Lower lobe of right lung (tissue), 2 donors: Measurements from ENCODE around the gene UROS. TPM values are rescaled to one million over a fixed set of nuclear protein-coding genes. Genes with fewer than 3 reads are reported as not detected.

Source experiments
- ATAC-seq, 2 donors: fragments of 200-7000 bp; cut with Tn5 transposase; one replicate each; pipeline ENCODE4 v1.9.1; 2020 to 2022; ENCODE audit warnings: mild to moderate bottlenecking in 2 of 2, moderate library complexity in 2 of 2
- DNase-seq: peaks from one replicate; pipeline ENCODE4 v3.0.0-alpha.2; 2020
- H3K27ac ChIP-seq: fragments of 200-600 bp; one replicate; pipeline ENCODE4 v1.8.0; 2022
- H3K27me3 ChIP-seq: fragments of 200-600 bp; one replicate; pipeline ENCODE4 v1.8.0; 2022; ENCODE audit warnings: low read depth
- H3K36me3 ChIP-seq: fragments of 200-600 bp; one replicate; pipeline ENCODE4 v1.8.0; 2022; ENCODE audit warnings: mild to moderate bottlenecking
- H3K4me1 ChIP-seq: fragments of 200-600 bp; one replicate; pipeline ENCODE4 v1.8.0; 2022
- H3K4me3 ChIP-seq: fragments of 200-600 bp; one replicate; pipeline ENCODE4 v1.8.0; 2022; ENCODE audit warnings: mild to moderate bottlenecking
- H3K9me3 ChIP-seq: fragments of 200-600 bp; one replicate; pipeline ENCODE4 v1.8.0; 2022
- intact Hi-C: fragments of 100-400 bp; cut with DNase I; formaldehyde crosslinking; loops from one replicate; pipeline ENCODE4 v1.11.0; 2022
- total RNA-seq: library from RNA; stranded (reverse); fragmentation: NEBNext Ultra II Directional; extraction: Animal tissue kit (Norgen Biotek cat#: 25700); gene quantifications from one replicate; pipeline ENCODE4 v1.2.1, GENCODE V29; 2021
- TF ChIP-seq, protein P1 (sequence below): fragments of 200-600 bp; IDR thresholded peaks from one replicate; pipeline ENCODE4 v1.8.0; 2022; ENCODE audit warnings: antibody characterized with exemption, mild to moderate bottlenecking
- donor health status: DM: no; HTN: yes; CAD: no; lungs with severe emphysema.

UROS gene
- total RNA-seq, 1 donor from 2014 or later, result 27.0 TPM

DNA sequence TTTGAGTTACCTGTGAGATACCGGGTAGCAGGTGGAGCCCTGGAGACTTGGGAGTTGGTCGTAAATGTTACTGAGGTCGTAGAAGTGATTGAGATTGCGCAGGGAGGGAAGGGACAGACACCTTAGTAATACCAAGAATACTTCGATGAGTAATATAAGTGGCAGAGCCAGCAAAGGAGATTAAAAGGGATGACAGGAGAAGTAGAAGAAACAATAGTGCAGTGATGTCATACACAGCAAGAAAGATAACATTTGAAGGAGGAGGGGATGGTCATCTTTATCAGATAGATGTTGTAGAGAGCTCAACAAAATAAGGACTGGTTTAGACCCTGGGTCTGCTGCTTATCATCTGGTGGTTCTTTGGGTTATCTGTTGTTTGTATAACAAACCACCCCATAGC lies 5.3 kb upstream of the UROS start:
- H3K9me3 ChIP-seq, result no peaks in the 10 kb centered on the region
- no peak overlapping the region for H3K27ac ChIP-seq
- H3K4me1 ChIP-seq, result peaks cover 22% of the 10 kb centered on the region
- TF ChIP-seq, protein P1, sequence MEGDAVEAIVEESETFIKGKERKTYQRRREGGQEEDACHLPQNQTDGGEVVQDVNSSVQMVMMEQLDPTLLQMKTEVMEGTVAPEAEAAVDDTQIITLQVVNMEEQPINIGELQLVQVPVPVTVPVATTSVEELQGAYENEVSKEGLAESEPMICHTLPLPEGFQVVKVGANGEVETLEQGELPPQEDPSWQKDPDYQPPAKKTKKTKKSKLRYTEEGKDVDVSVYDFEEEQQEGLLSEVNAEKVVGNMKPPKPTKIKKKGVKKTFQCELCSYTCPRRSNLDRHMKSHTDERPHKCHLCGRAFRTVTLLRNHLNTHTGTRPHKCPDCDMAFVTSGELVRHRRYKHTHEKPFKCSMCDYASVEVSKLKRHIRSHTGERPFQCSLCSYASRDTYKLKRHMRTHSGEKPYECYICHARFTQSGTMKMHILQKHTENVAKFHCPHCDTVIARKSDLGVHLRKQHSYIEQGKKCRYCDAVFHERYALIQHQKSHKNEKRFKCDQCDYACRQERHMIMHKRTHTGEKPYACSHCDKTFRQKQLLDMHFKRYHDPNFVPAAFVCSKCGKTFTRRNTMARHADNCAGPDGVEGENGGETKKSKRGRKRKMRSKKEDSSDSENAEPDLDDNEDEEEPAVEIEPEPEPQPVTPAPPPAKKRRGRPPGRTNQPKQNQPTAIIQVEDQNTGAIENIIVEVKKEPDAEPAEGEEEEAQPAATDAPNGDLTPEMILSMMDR, result no peak
- ATAC-seq (no peak), DNase-seq (no peak)
- H3K4me3 ChIP-seq, result no peak overlapping the region
- peaks cover 68% of the 10 kb centered on the region for H3K36me3 ChIP-seq
- intact Hi-C loops, result no loop called here
- H3K27me3 ChIP-seq, result no peaks in the 10 kb centered on the region

DNA sequence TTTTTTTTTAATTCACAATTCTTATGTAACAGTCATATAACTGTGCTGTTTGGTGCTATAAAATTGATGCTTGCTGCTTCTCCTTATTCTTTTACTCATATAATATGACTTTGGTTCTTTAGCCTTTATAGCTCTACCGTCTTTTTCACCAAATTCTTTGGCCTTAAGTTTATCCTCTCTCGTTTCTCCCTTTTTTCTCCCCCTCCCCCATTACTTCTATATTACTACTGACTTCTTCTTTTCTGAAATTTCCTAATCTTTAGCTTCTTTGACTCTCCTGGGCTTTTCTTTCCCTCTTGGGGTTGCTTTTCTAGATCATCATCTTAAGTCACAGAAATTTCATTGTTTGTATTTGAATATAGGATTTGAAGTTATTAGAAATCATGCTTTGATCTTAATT lies 4.1 kb upstream of the UROS start:
- Histone ChIP-seq H3K9me3 (no peaks in the 10 kb centered on the region), H3K27ac (no peak overlapping the region), H3K4me1 (peaks cover 26% of the 10 kb centered on the region), H3K4me3 (no peak overlapping the region), H3K27me3 (no peaks in the 10 kb centered on the region), H3K36me3 (peaks cover 57% of the 10 kb centered on the region)
- ATAC-seq, result no peak
- TF ChIP-seq, protein P1, result no peak
- no peak for DNase-seq
- intact Hi-C loops, result no loop called here

DNA sequence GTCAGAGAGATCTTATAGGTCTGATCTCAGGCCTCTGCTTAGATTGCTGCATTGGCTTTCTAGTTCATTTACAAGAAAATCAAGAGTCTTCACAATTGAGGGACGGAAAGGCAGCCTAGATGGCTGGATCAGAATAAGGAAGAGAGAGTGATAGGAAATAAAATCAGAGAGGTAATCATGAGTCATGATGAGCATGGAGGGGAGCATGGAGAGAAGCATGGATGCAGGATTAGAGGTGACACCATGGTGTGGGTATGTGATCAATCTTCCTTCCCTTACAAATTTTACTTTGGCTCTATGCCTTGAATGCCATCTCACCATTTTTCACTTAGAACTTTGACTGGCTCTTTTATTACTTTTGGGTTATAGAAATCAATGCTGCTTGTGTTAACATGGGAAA lies 1.7 kb upstream of the UROS start:
- H3K27me3 ChIP-seq, result no peaks in the 10 kb centered on the region
- H3K27ac ChIP-seq, result no peak overlapping the region
- peak overlapping the region; percentile 89 for H3K4me3 ChIP-seq
- TF ChIP-seq, protein P1, result no peak
- H3K9me3 ChIP-seq, result no peaks in the 10 kb centered on the region
- DNase-seq, result no peak
- peaks cover 34% of the 10 kb centered on the region for H3K4me1 ChIP-seq
- ATAC-seq, result no peak
- intact Hi-C loops, result no loop called here
- H3K36me3 ChIP-seq, result peaks cover 33% of the 10 kb centered on the region

DNA sequence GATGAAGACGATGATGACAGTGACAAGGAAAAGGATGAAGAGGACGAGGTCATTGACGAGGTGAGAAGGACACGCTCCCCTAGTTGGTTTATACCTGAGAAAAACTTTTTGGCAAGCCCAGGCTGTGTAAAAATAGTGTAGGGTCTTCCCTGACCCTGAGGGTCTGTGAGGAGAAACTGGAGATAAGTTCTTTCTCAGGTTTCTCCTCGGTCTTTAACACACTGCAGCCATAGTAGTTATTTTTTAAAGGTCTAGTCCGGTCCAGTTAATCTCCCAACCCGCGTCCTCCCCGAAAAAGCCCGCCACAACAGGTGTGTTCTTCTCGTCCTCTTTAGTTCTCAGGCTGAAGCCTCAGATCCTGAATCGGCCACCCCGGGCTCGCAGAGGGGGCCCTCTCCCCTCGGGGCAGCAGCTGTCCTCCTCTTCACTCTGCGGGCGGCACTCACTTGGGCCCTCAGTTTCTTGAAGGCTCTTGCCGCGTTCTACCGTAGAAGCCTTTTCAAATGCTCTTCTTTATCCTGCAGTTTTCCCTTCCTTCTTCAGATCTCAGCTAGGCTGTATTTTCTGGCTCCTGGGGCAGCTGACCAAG lies 699 bp upstream of the UROS start:
- peak overlapping the region; percentile 93 for H3K27ac ChIP-seq
- no peaks in the 10 kb centered on the region for H3K27me3 ChIP-seq
- ATAC-seq (peak in 1 of 2 donors; percentile 1), DNase-seq (no peak)
- H3K4me1 ChIP-seq, result peaks cover 34% of the 10 kb centered on the region
- H3K36me3 ChIP-seq, result peaks cover 23% of the 10 kb centered on the region
- peak overlapping the region; percentile 89 for H3K4me3 ChIP-seq
- H3K9me3 ChIP-seq, result no peaks in the 10 kb centered on the region
- TF ChIP-seq, protein P1, result no peak
- intact Hi-C loops, result no loop called here

DNA sequence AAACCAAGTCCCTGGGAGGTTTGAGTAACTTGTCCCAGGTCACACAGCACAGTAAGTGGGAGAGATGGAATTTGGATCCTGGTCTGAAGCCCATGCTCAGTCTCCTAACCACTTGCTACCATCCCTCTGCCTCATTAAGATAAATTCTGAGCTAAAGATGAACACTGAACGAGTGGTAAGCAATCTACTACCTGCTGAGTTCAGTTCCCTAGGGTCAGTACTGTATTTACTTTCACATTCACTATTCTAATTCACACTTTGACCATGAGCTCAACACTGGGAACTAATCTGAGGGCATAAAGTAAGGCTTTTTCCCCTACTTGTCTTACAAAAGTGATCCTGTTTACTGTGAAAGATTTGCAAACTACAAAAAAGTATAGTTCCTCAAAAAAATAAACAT lies 2.4 kb downstream of the UROS start:
- DNase-seq, result no peak

More for the DNA sequence above, 2.4 kb downstream of the UROS start:
- no peak for ATAC-seq
- H3K9me3 ChIP-seq, result no peaks in the 10 kb centered on the region
- H3K4me1 ChIP-seq, result peaks cover 29% of the 10 kb centered on the region
- TF ChIP-seq, protein P1, result no peak
- H3K4me3 ChIP-seq, result no peak overlapping the region
- intact Hi-C loops, result no loop called here
- H3K27ac ChIP-seq, result no peak overlapping the region
- no peaks in the 10 kb centered on the region for H3K27me3 ChIP-seq
- peaks cover 5% of the 10 kb centered on the region for H3K36me3 ChIP-seq
